GM12878 (cell line): ENCODE results near the gene DIDO1. TPM values are rescaled to one million over a fixed set of nuclear protein-coding genes. Genes with fewer than 3 reads are reported as not detected.
A peak's percentile ranks its signal among the peaks of the same experiment; 100 is the strongest.

Source experiments
- ATAC-seq: fragments of 200-7000 bp; cut with Tn5 transposase; 3 replicates; pipeline ENCODE4 v1.9.1; 2020; ENCODE audit warnings: mild to moderate bottlenecking, moderate library complexity
- BruUV-seq: library from RNA; stranded (reverse); fragments of 400-500 nt; replicated peaks from 2 replicates; lab custom pipeline; 2021; lab: Mats Ljungman, UMichigan
- CTCF ChIA-PET: fragments of 300-600 bp; sonication (Branson Sonifier 250); formaldehyde crosslinking; extraction: SDS; loops from one replicate; lab custom pipeline; 2021; ENCODE audit warnings: inconsistent platforms; lab: Yijun Ruan, JAX
- POLR2A ChIA-PET: fragments of 350-600 bp; formaldehyde crosslinking; extraction: SDS; loops from one replicate; lab custom pipeline; 2021; ENCODE audit warnings: inconsistent platforms; lab: Charles Lee
- RAD21 ChIA-PET: fragments of 300-600 bp; sonication (Branson Sonifier 250); formaldehyde crosslinking; loops from one replicate; lab custom pipeline; 2023; ENCODE audit warnings: antibody characterized with exemption; ENCODE audit not compliant: unreplicated experiment; lab: Charles Lee
- SMC1A ChIA-PET: fragments of 300-600 bp; sonication (Branson Sonifier 250); formaldehyde crosslinking; loops from one replicate; lab custom pipeline; 2023; ENCODE audit not compliant: unreplicated experiment, uncharacterized antibody; lab: Charles Lee
- DNase-seq: peaks from one replicate; pipeline ENCODE4 v3.0.0-alpha.2; 2011; ENCODE audit warnings: low read depth, low spot score
- FAIRE-seq: peaks from 3 replicates; lab custom pipeline; 2011; peaks lifted over from hg19 to GRCh38; lab: Jason Lieb, UNC
- H2AFZ ChIP-seq: 2 replicates; pipeline ENCODE4 v1.6.0; 2011; ENCODE audit warnings: low read depth, low read length, control low read depth; ENCODE audit not compliant: control insufficient read depth
- H3K27ac ChIP-seq: 2 replicates; pipeline ENCODE4 v1.5.1; 2011; ENCODE audit warnings: control low read depth; ENCODE audit not compliant: control insufficient read depth, insufficient read depth
- H3K27me3 ChIP-seq, 2 experiments: replicated peaks in 1 of 2; 2 replicates each; pipeline versions ENCODE4 v1.6.0 to v1.6.1; 2011; ENCODE audit warnings: low read length in 1 of 2; ENCODE audit not compliant: control insufficient read depth in 2 of 2, insufficient read depth in 2 of 2
- H3K36me3 ChIP-seq, 2 experiments: 2 replicates each; pipeline ENCODE4 v1.5.1; 2011; ENCODE audit warnings: low read length in 1 of 2; ENCODE audit not compliant: control insufficient read depth in 2 of 2, insufficient read depth in 2 of 2
- H3K4me1 ChIP-seq: 2 replicates; pipeline ENCODE4 v1.6.1; 2011; ENCODE audit warnings: mild to moderate bottlenecking, low read length, moderate library complexity, mixed read lengths; ENCODE audit not compliant: control insufficient read depth, insufficient read depth
- H3K4me2 ChIP-seq: 2 replicates; pipeline ENCODE4 v1.6.0; 2011; ENCODE audit warnings: control low read depth; ENCODE audit not compliant: control insufficient read depth, insufficient read depth
- H3K4me3 ChIP-seq: fragments of 200-600 bp; sonication (generic); 2 replicates; pipeline ENCODE4 v1.5.1; 2016
- H3K79me2 ChIP-seq: 2 replicates; pipeline ENCODE4 v1.6.0; 2011; ENCODE audit warnings: low read length; ENCODE audit not compliant: control insufficient read depth, insufficient read depth
- H3K9ac ChIP-seq: 2 replicates; pipeline ENCODE4 v1.8.0; 2011; ENCODE audit warnings: low read length, control low read depth, mixed read lengths; ENCODE audit not compliant: control insufficient read depth, insufficient read depth
- H3K9me3 ChIP-seq: replicated peaks from 3 replicates; pipeline ENCODE4 v1.5.1; 2011; ENCODE audit warnings: mild to moderate bottlenecking, low read length; ENCODE audit not compliant: control insufficient read depth, insufficient read depth
- H4K20me1 ChIP-seq: 2 replicates; pipeline ENCODE4 v1.6.0; 2011; ENCODE audit not compliant: control insufficient read depth, insufficient read depth
- CBFB ChIP-seq: IDR thresholded peaks from 2 replicates; pipeline ENCODE4 v1.6.1; 2016; ENCODE audit warnings: antibody characterized with exemption, low read depth
- CREB1 ChIP-seq: IDR thresholded peaks from 2 replicates; pipeline ENCODE4 v1.6.1; 2012; ENCODE audit warnings: low read depth, mild to moderate bottlenecking, inconsistent platforms
- DPF2 ChIP-seq: fragments of 450-650 bp; IDR thresholded peaks from 2 replicates; pipeline ENCODE4 v1.6.1; 2017; ENCODE audit warnings: mild to moderate bottlenecking
- MYB ChIP-seq: fragments of 150-350 bp; IDR thresholded peaks from 2 replicates; pipeline ENCODE4 v1.6.1; 2014; ENCODE audit warnings: mild to moderate bottlenecking, low read depth, low read length, borderline replicate concordance
- NFIC ChIP-seq: IDR thresholded peaks from 2 replicates; pipeline ENCODE4 v1.6.1; 2012; ENCODE audit warnings: low read depth, mild to moderate bottlenecking, inconsistent platforms, low read length, moderate library complexity
- NR2F1 ChIP-seq: fragments of 450-650 bp; conservative IDR thresholded peaks from 2 replicates; pipeline ENCODE4 v1.6.1; 2017; ENCODE audit warnings: mild to moderate bottlenecking
- POLR2AphosphoS2 ChIP-seq: IDR thresholded peaks from 2 replicates; pipeline ENCODE4 v1.6.1; 2011; ENCODE audit warnings: low read depth, mild to moderate bottlenecking, low read length, improper control_type of control experiment, moderate library complexity
- SREBF2 ChIP-seq: IDR thresholded peaks from 2 replicates; pipeline ENCODE4 v1.6.1; 2012; ENCODE audit warnings: mild to moderate bottlenecking, low read length
- STAT3 ChIP-seq: IDR thresholded peaks from 2 replicates; pipeline ENCODE4 v1.6.1; 2011; ENCODE audit warnings: low read depth, low read length, improper control_type of control experiment
- TCF7 ChIP-seq: IDR thresholded peaks from 2 replicates; pipeline ENCODE4 v1.6.1; 2014; ENCODE audit warnings: antibody characterized with exemption, borderline replicate concordance
- WGBS: methylation state at CpG from one replicate; pipeline ENCODE4 v1.1.6; 2016; ENCODE audit warnings: low lambda C conversion rate; ENCODE audit not compliant: insufficient replicate concordance, insufficient coverage; ENCODE audit errors: missing lambda C conversion rate; 5-methylcytosine and 5-hydroxymethylcytosine counted together
- in situ Hi-C: fragments of 300-500 bp; cut with MboI; formaldehyde crosslinking; loops from 9 replicates; pipeline ENCODE4 v1.14.3; 2018; ENCODE audit warnings: mixed read lengths
- intact Hi-C: fragments of 100-400 bp; cut with micrococcal nuclease; formaldehyde crosslinking; loops from one replicate; pipeline ENCODE4 v1.14.2; 2022; ENCODE audit not compliant: unreplicated experiment
- polyA plus RNA-seq, 11 experiments: library from polyadenylated mRNA; depleted of rRNA in 4 of 11; unstranded in 6 of 11; stranded (reverse) in 5 of 11; fragments of >200 nt; fragmentation: Nextera tagmentation in 4 of 11; fragmentation: Illumina TruSeq in 1 of 11; extraction: Ambion mirVana in 4 of 11; extraction: Trizol in 1 of 11; gene quantifications; 1 replicate in 1 of 11; 2 replicates in 10 of 11; pipeline versions ENCODE4 v1.2.1 to v1.2.3, GENCODE V29; 2011 to 2016; ENCODE audit warnings: inconsistent platforms in 2 of 11, missing spikeins in 2 of 11, low read depth in 1 of 11
- total RNA-seq, 4 experiments: library from RNA; depleted of rRNA in 3 of 4; stranded (reverse); fragments of >200 nt in 3 of 4; fragmentation: Illumina TruSeq in 1 of 4; extraction: Trizol in 1 of 4; gene quantifications; 2 replicates each; pipeline versions ENCODE4 v1.2.1 to v1.2.3, GENCODE V29; 2013 to 2021
- TF ChIP-seq, protein P1 (sequence below): IDR thresholded peaks from 2 replicates; pipeline ENCODE4 v1.6.1; 2012; ENCODE audit warnings: low read length, inconsistent platforms
- TF ChIP-seq, protein P2 (sequence below): fragments of 450-650 bp; IDR thresholded peaks from 2 replicates; pipeline ENCODE4 v1.6.1; 2016; ENCODE audit warnings: mild to moderate bottlenecking, moderate library complexity, borderline replicate concordance
- TF ChIP-seq, protein P3 (sequence below), 3 experiments: IDR thresholded peaks in 2 of 3; conservative IDR thresholded peaks in 1 of 3; 2 replicates each; pipeline ENCODE4 v1.5.1; 2011; ENCODE audit warnings: low read depth in 3 of 3, low read length in 3 of 3, mild to moderate bottlenecking in 3 of 3, control low read depth in 2 of 3, moderate library complexity in 2 of 3, inconsistent platforms in 1 of 3, mixed read lengths in 1 of 3; ENCODE audit not compliant: control insufficient read depth in 2 of 3, insufficient read depth in 1 of 3; ENCODE audit errors: extremely low read depth in 1 of 3

The DIDO1 gene
- total and polyA plus RNA-seq, 10 of the 15 experiments (the other 5 are each of a cell fraction or from before 2014, with no cell fraction given): 5.5 to 56.4 (median 38.4) TPM

GRCh38 chr20:62898970-62899632 is 27.2 kb downstream of the DIDO1 start:
- peaks cover 25% of the 10 kb centered on the region for H3K4me1 ChIP-seq
- in situ Hi-C loops: no loop called here
- RAD21 ChIA-PET: interaction anchor here (0.8 to 4.4 kb wide), 5 partner anchors 25 to 110 kb away, joined by 3 to 21 read pairs (median 5); no protein-coding TSS in a partner anchor
- H3K9me3 ChIP-seq: no peaks in the 10 kb centered on the region
- SMC1A ChIA-PET: interaction anchor here (0.6 to 3.0 kb wide), 14 partner anchors 10 to 487 kb away, joined by 3 to 21 read pairs (median 4); no protein-coding TSS in a partner anchor
- peak overlapping the region; percentile 17 for H3K27ac ChIP-seq
- peaks cover 2% of the 10 kb centered on the region; the same call in 1 of the 2 replicates for H3K79me2 ChIP-seq
- DNase-seq (no peak), ATAC-seq (peak; percentile 58), FAIRE-seq (peak; percentile 92)
- peak overlapping the region; percentile 0; the same call in 1 of the 2 replicates for H3K9ac ChIP-seq
- peak overlapping the region; percentile 48 for H3K4me3 ChIP-seq
- no peaks in the 10 kb centered on the region for H3K27me3 ChIP-seq
- H3K36me3 ChIP-seq: peaks cover 12 to 36% of the 10 kb centered on the region in 2 experiments
- peak overlapping the region; percentile 91 for H3K4me2 ChIP-seq
- H4K20me1 ChIP-seq: peaks cover 3% of the 10 kb centered on the region; the same call in 1 of the 2 replicates
- no peak overlapping the region for H2AFZ ChIP-seq
- intact Hi-C loops: no loop called here
- POLR2A ChIA-PET: interaction anchor here (0.7 to 1.2 kb wide), 2 partner anchors 37 to 110 kb away, joined by 3 to 4 read pairs; no protein-coding TSS in a partner anchor
- no TSS peak for BruUV-seq
- CTCF ChIA-PET: interaction anchor here (0.8 to 8.2 kb wide), 11 partner anchors 9 to 110 kb away, joined by 3 to 92 read pairs (median 5); partner anchors contain the start of genes DIDO1 and SLC17A9
- WGBS: 3% methylated on average over 16 of the region's 16 CpGs
- TF ChIP-seq CBFB: 0 out of 2 replicates have a peak, but pooled peaks have one; percentile 4
- TF ChIP-seq, protein P1, sequence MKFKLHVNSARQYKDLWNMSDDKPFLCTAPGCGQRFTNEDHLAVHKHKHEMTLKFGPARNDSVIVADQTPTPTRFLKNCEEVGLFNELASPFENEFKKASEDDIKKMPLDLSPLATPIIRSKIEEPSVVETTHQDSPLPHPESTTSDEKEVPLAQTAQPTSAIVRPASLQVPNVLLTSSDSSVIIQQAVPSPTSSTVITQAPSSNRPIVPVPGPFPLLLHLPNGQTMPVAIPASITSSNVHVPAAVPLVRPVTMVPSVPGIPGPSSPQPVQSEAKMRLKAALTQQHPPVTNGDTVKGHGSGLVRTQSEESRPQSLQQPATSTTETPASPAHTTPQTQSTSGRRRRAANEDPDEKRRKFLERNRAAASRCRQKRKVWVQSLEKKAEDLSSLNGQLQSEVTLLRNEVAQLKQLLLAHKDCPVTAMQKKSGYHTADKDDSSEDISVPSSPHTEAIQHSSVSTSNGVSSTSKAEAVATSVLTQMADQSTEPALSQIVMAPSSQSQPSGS: peak; percentile 43; the same call in 1 of the 2 replicates
- 0 out of 2 replicates have a peak, but pooled peaks have one; percentile 14 for TF ChIP-seq NR2F1
- TF ChIP-seq, protein P2, sequence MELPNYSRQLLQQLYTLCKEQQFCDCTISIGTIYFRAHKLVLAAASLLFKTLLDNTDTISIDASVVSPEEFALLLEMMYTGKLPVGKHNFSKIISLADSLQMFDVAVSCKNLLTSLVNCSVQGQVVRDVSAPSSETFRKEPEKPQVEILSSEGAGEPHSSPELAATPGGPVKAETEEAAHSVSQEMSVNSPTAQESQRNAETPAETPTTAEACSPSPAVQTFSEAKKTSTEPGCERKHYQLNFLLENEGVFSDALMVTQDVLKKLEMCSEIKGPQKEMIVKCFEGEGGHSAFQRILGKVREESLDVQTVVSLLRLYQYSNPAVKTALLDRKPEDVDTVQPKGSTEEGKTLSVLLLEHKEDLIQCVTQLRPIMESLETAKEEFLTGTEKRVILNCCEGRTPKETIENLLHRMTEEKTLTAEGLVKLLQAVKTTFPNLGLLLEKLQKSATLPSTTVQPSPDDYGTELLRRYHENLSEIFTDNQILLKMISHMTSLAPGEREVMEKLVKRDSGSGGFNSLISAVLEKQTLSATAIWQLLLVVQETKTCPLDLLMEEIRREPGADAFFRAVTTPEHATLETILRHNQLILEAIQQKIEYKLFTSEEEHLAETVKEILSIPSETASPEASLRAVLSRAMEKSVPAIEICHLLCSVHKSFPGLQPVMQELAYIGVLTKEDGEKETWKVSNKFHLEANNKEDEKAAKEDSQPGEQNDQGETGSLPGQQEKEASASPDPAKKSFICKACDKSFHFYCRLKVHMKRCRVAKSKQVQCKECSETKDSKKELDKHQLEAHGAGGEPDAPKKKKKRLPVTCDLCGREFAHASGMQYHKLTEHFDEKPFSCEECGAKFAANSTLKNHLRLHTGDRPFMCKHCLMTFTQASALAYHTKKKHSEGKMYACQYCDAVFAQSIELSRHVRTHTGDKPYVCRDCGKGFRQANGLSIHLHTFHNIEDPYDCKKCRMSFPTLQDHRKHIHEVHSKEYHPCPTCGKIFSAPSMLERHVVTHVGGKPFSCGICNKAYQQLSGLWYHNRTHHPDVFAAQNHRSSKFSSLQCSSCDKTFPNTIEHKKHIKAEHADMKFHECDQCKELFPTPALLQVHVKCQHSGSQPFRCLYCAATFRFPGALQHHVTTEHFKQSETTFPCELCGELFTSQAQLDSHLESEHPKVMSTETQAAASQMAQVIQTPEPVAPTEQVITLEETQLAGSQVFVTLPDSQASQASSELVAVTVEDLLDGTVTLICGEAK: no peak
- TF ChIP-seq POLR2AphosphoS2: peak; percentile 10; the same call in 1 of the 2 replicates
- TF ChIP-seq, protein P3, sequence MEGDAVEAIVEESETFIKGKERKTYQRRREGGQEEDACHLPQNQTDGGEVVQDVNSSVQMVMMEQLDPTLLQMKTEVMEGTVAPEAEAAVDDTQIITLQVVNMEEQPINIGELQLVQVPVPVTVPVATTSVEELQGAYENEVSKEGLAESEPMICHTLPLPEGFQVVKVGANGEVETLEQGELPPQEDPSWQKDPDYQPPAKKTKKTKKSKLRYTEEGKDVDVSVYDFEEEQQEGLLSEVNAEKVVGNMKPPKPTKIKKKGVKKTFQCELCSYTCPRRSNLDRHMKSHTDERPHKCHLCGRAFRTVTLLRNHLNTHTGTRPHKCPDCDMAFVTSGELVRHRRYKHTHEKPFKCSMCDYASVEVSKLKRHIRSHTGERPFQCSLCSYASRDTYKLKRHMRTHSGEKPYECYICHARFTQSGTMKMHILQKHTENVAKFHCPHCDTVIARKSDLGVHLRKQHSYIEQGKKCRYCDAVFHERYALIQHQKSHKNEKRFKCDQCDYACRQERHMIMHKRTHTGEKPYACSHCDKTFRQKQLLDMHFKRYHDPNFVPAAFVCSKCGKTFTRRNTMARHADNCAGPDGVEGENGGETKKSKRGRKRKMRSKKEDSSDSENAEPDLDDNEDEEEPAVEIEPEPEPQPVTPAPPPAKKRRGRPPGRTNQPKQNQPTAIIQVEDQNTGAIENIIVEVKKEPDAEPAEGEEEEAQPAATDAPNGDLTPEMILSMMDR (IDR thresholded peaks at IDR 0.05 in 2 of 3, conservative IDR thresholded peaks at IDR 0.05 in 1 of 3; ENCODE audit: control insufficient read depth in 2 of 3, extremely low read depth in 1 of 3, insufficient read depth in 1 of 3, low read depth in 3 of 3, low read length in 3 of 3): no peak
- TF ChIP-seq CREB1: 0 out of 2 replicates have a peak, but pooled peaks have one; percentile 33
- TF ChIP-seq DPF2: peak; percentile 66
- TF ChIP-seq STAT3: no peak
- peak; percentile 49; the same call in 1 of the 2 replicates for TF ChIP-seq NFIC
- TF ChIP-seq MYB: no peak
- TF ChIP-seq SREBF2: no peak
- TF ChIP-seq TCF7: peak; percentile 48; the same call in 1 of the 2 replicates
